HEK293 (cell line): ENCODE measurements around the gene KIDINS220.

ENCODE experiments used
- CTCF ChIA-PET: fragments of 350-600 bp; formaldehyde crosslinking; extraction: SDS; loops from one replicate; lab custom pipeline; 2021; ENCODE audit warnings: antibody characterized with exemption; lab: Yijun Ruan, JAX
- POLR2A ChIA-PET: fragments of 300-600 bp; formaldehyde crosslinking; extraction: SDS; loops from one replicate; lab custom pipeline; 2020; ENCODE audit warnings: antibody characterized with exemption, inconsistent platforms; lab: Yijun Ruan, JAX
- H3K27ac ChIP-seq: fragments of 200-500 bp; sonication (Bioruptor generic); 2 replicates; pipeline ENCODE4 v1.5.1; 2014; ENCODE audit warnings: low read depth, low read length, control low read depth, inconsistent platforms; ENCODE audit errors: extremely low read depth
- H3K36me3 ChIP-seq, 2 experiments: fragments of 200-500 bp in 1 of 2; sonication (Bioruptor generic) in 1 of 2; 1 replicate in 1 of 2; 2 replicates in 1 of 2; pipeline ENCODE4 v1.5.1; 2014 to 2017; ENCODE audit warnings: inconsistent platforms in 2 of 2, low read length in 2 of 2; ENCODE audit not compliant: control insufficient read depth in 2 of 2, insufficient read depth in 1 of 2
- H3K4me1 ChIP-seq: fragments of 200-500 bp; sonication (Bioruptor generic); 2 replicates; pipeline ENCODE4 v1.5.1; 2014; ENCODE audit warnings: mild to moderate bottlenecking, low read length, inconsistent platforms; ENCODE audit not compliant: control insufficient read depth, insufficient read depth
- H3K4me3 ChIP-seq: 2 replicates; pipeline ENCODE4 v1.5.1; 2011; ENCODE audit warnings: low read depth, mild to moderate bottlenecking, control low read depth, low read length, moderate library complexity
- H3K9me3 ChIP-seq: fragments of 200-500 bp; sonication (Bioruptor generic); 2 replicates; pipeline ENCODE4 v1.5.1; 2014; ENCODE audit warnings: low read depth, low read length, inconsistent platforms; ENCODE audit not compliant: control insufficient read depth, insufficient read depth
- EGR2 ChIP-seq: fragments of 450-650 bp; formaldehyde crosslinking; IDR thresholded peaks from 2 replicates; pipeline ENCODE4 v1.5.1; 2016; ENCODE audit warnings: low read depth, missing biosample characterization, missing genetic modification characterization
- KLF1 ChIP-seq: fragments of 450-650 bp; formaldehyde crosslinking; IDR thresholded peaks from 2 replicates; pipeline ENCODE4 v1.5.1; 2016; ENCODE audit warnings: missing biosample characterization, missing genetic modification characterization
- RBAK ChIP-seq: fragments of 450-650 bp; formaldehyde crosslinking; IDR thresholded peaks from 2 replicates; pipeline ENCODE4 v1.5.1; 2016; ENCODE audit warnings: missing biosample characterization, missing genetic modification characterization
- TSHZ1 ChIP-seq: fragments of 450-650 bp; formaldehyde crosslinking; IDR thresholded peaks from 2 replicates; pipeline ENCODE4 v1.5.1; 2016; ENCODE audit warnings: missing biosample characterization, missing genetic modification characterization, borderline replicate concordance
- ZFHX2 ChIP-seq: fragments of 450-650 bp; formaldehyde crosslinking; conservative IDR thresholded peaks from 2 replicates; pipeline ENCODE4 v1.5.1; 2016; ENCODE audit warnings: missing biosample characterization, missing genetic modification characterization
- ZFP41 ChIP-seq: fragments of 450-650 bp; formaldehyde crosslinking; IDR thresholded peaks from 2 replicates; pipeline ENCODE4 v1.5.1; 2016; ENCODE audit warnings: missing biosample characterization, missing genetic modification characterization, borderline replicate concordance
- ZNF155 ChIP-seq: fragments of 450-650 bp; formaldehyde crosslinking; IDR thresholded peaks from 2 replicates; pipeline ENCODE4 v1.5.1; 2016; ENCODE audit warnings: missing biosample characterization, missing genetic modification characterization
- ZNF248 ChIP-seq: fragments of 450-650 bp; formaldehyde crosslinking; IDR thresholded peaks from 2 replicates; pipeline ENCODE4 v1.5.1; 2017; ENCODE audit warnings: missing biosample characterization, missing genetic modification characterization
- ZNF280C ChIP-seq: fragments of 450-650 bp; formaldehyde crosslinking; IDR thresholded peaks from 2 replicates; pipeline ENCODE4 v1.5.1; 2016; ENCODE audit warnings: missing biosample characterization, missing genetic modification characterization
- ZNF311 ChIP-seq: fragments of 450-650 bp; formaldehyde crosslinking; IDR thresholded peaks from 2 replicates; pipeline ENCODE4 v1.5.1; 2017; ENCODE audit warnings: missing biosample characterization, missing genetic modification characterization, borderline replicate concordance
- ZNF416 ChIP-seq: fragments of 450-650 bp; formaldehyde crosslinking; IDR thresholded peaks from 2 replicates; pipeline ENCODE4 v1.5.1; 2016; ENCODE audit warnings: missing biosample characterization, missing genetic modification characterization
- ZNF426 ChIP-seq: fragments of 450-650 bp; formaldehyde crosslinking; IDR thresholded peaks from 2 replicates; pipeline ENCODE4 v1.5.1; 2017; ENCODE audit warnings: missing biosample characterization, missing genetic modification characterization, mild to moderate bottlenecking, inconsistent platforms, moderate library complexity
- ZNF513 ChIP-seq: fragments of 450-650 bp; IDR thresholded peaks from 2 replicates; pipeline ENCODE4 v1.5.1; 2018; ENCODE audit warnings: missing biosample characterization, missing genetic modification characterization
- ZNF585B ChIP-seq: fragments of 450-650 bp; formaldehyde crosslinking; IDR thresholded peaks from 2 replicates; pipeline ENCODE4 v1.5.1; 2016; ENCODE audit warnings: missing biosample characterization, missing genetic modification characterization
- ZNF623 ChIP-seq: fragments of 450-650 bp; formaldehyde crosslinking; IDR thresholded peaks from 2 replicates; pipeline ENCODE4 v1.5.1; 2016; ENCODE audit warnings: missing biosample characterization, missing genetic modification characterization
- ZNF658 ChIP-seq: fragments of 450-650 bp; formaldehyde crosslinking; IDR thresholded peaks from 2 replicates; pipeline ENCODE4; 2016; ENCODE audit warnings: missing biosample characterization, missing genetic modification characterization
- ZNF707 ChIP-seq: fragments of 450-650 bp; formaldehyde crosslinking; IDR thresholded peaks from 2 replicates; pipeline ENCODE4 v1.5.1; 2016; ENCODE audit warnings: missing biosample characterization, missing genetic modification characterization
- ZSCAN16 ChIP-seq: fragments of 450-650 bp; formaldehyde crosslinking; IDR thresholded peaks from 2 replicates; pipeline ENCODE4 v1.5.1; 2016; ENCODE audit warnings: missing biosample characterization, missing genetic modification characterization

Gene KIDINS220

GRCh38 chr2:8840475-8841091, 3.2 kb upstream of the KIDINS220 start:
- no peaks in the 10 kb centered on the region for H3K9me3 ChIP-seq
- no peaks in the 10 kb centered on the region for H3K4me1 ChIP-seq
- POLR2A ChIA-PET = no interaction called here
- H3K27ac ChIP-seq = no peak overlapping the region
- no peaks in the 10 kb centered on the region for H3K36me3 ChIP-seq
- no peak overlapping the region for H3K4me3 ChIP-seq
- TF ChIP-seq ZNF513 = no peak
- peak; percentile 26; the same call in 1 of the 2 replicates for TF ChIP-seq ZFHX2 (tag by site-specific recombination)
- no peak for TF ChIP-seq ZNF280C (tag by site-specific recombination)
- CTCF ChIA-PET = interaction anchor here (0.5 kb wide), 1 partner anchor 564 kb away, joined by 3 read pairs; no protein-coding TSS in a partner anchor

- H3K9me3 ChIP-seq = no peaks in the 10 kb centered on the region
- H3K4me3 ChIP-seq = no peak overlapping the region
- H3K4me1 ChIP-seq = no peaks in the 10 kb centered on the region
- no peaks in the 10 kb centered on the region for H3K36me3 ChIP-seq
- ChIA-PET CTCF (no interaction called here), POLR2A (no interaction called here)
- no peak overlapping the region for H3K27ac ChIP-seq
- TF ChIP-seq ZNF426 (tag by site-specific recombination) = no peak
- TF ChIP-seq ZFHX2 (tag by site-specific recombination) = peak; percentile 73
- TF ChIP-seq ZNF155 (tag by site-specific recombination) = no peak
- TF ChIP-seq ZNF416 = no peak
- peak; percentile 83 for TF ChIP-seq EGR2 (tag by site-specific recombination)
These were observed 2.0 kb upstream of the KIDINS220 start for GRCh38 chr2:8839189-8839965.

- ChIA-PET POLR2A (interaction anchor here (0.6 kb wide), 1 partner anchor 165 kb away, joined by 4 read pairs; no protein-coding TSS in a partner anchor), CTCF (interaction anchor here (1.3 kb wide), 1 partner anchor 17 kb away, joined by 3 read pairs; no protein-coding TSS in a partner anchor)
- no peak overlapping the region for H3K27ac ChIP-seq
- TF ChIP-seq ZSCAN16 (tag by site-specific recombination) = no peak
- TF ChIP-seq KLF1 (tag by site-specific recombination) = peak; percentile 7; the same call in 1 of the 2 replicates
- H3K36me3 ChIP-seq = no peaks in the 10 kb centered on the region
- no peak overlapping the region for H3K4me3 ChIP-seq
- no peaks in the 10 kb centered on the region for H3K4me1 ChIP-seq
- no peaks in the 10 kb centered on the region for H3K9me3 ChIP-seq
These were observed 355 bp upstream of the KIDINS220 start for GRCh38 chr2:8837795-8838140.

GRCh38 chr2:8835279-8835678, 2.1 kb downstream of the KIDINS220 start:
- TF ChIP-seq ZNF416 = no peak
- TF ChIP-seq RBAK (tag by site-specific recombination) = no peak
- no peak for TF ChIP-seq ZNF311 (tag by site-specific recombination)
- no peak for TF ChIP-seq TSHZ1 (tag by site-specific recombination)
- TF ChIP-seq ZNF585B (tag by site-specific recombination) = no peak
- TF ChIP-seq ZNF707 = no peak
- TF ChIP-seq ZNF623 (tag by site-specific recombination) = no peak
- no peak for TF ChIP-seq ZNF248
- TF ChIP-seq ZNF658 = no peak
- no peak for TF ChIP-seq ZFP41 (tag by site-specific recombination)
- Histone ChIP-seq H3K36me3 (no peaks in the 10 kb centered on the region), H3K4me1 (no peaks in the 10 kb centered on the region), H3K9me3 (no peaks in the 10 kb centered on the region), H3K27ac (no peak overlapping the region), H3K4me3 (no peak overlapping the region)
- ChIA-PET CTCF (no interaction called here), POLR2A (no interaction called here)
